Measurements from ENCODE around the gene TBX10.

Gene TBX10

DNA sequence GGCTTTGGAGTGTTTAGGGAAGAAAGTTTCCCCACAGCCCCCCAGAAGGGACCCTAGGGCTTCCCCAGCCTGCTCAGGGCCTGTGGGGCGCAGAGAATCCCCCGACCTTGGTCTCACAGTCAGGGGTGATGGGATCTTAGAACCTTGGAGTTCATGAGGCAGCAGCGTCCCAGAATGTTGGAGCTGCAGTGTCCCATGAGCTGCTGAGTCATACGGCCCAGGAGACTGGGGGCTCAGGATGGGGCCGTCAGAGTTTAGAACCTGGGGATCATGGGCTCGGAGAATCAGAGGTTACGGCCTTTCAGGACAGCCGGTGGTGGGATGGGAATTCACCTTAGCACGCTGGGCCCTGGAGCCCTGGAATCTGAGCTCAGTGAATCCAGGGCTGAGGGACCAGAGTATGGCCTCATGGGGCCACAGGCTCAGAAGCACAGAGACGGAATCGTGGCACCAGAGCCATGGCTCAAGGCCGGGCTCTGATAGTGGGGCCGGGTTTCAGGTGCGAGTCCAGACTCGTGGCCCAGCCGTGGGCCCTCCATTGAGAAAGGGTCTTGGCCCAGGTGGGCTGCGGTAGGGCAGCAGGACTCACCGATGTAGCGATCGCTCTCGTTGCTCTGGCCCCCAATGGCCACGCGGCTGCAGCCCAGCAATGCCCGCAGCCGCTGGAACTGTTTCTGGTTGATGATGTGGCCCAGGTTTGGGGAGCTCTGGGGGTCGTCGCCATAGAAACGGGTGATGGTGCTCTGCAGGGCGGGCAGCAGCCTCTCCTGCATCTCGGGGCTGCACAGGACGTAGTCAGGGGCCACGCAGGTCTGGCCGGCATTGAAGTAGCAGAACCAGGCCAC lies 25.4 kb upstream of the TBX10 start:
- Histone ChIP-seq H4K20me1 (ENCODE audit: insufficient read depth) (no peaks in the 10 kb centered on the region), H3K4me2 (no peak overlapping the region), H3K27me3 (ENCODE audit: insufficient read depth, low read depth) (peaks cover 2% of the 10 kb centered on the region; the same call in 1 of the 2 replicates), H3K27ac (no peak overlapping the region), H3K79me2 (ENCODE audit: insufficient read depth, low read depth) (no peaks in the 10 kb centered on the region), H3K4me3 (IDR thresholded peaks at IDR 0.05; ENCODE audit: insufficient read depth, low read depth, low read length) (no peak overlapping the region), H3K9ac (no peak overlapping the region), H2AFZ (ENCODE audit: low read depth) (no peak overlapping the region), H3K36me3 (ENCODE audit: insufficient read depth) (no peaks in the 10 kb centered on the region), H3K4me1 (ENCODE audit: low read depth, poor library complexity, severe bottlenecking) (no peaks in the 10 kb centered on the region)
- TF ChIP-seq, protein P1, sequence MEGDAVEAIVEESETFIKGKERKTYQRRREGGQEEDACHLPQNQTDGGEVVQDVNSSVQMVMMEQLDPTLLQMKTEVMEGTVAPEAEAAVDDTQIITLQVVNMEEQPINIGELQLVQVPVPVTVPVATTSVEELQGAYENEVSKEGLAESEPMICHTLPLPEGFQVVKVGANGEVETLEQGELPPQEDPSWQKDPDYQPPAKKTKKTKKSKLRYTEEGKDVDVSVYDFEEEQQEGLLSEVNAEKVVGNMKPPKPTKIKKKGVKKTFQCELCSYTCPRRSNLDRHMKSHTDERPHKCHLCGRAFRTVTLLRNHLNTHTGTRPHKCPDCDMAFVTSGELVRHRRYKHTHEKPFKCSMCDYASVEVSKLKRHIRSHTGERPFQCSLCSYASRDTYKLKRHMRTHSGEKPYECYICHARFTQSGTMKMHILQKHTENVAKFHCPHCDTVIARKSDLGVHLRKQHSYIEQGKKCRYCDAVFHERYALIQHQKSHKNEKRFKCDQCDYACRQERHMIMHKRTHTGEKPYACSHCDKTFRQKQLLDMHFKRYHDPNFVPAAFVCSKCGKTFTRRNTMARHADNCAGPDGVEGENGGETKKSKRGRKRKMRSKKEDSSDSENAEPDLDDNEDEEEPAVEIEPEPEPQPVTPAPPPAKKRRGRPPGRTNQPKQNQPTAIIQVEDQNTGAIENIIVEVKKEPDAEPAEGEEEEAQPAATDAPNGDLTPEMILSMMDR (conservative IDR thresholded peaks at IDR 0.05; ENCODE audit: low read depth, low read length), result no peak

DNA sequence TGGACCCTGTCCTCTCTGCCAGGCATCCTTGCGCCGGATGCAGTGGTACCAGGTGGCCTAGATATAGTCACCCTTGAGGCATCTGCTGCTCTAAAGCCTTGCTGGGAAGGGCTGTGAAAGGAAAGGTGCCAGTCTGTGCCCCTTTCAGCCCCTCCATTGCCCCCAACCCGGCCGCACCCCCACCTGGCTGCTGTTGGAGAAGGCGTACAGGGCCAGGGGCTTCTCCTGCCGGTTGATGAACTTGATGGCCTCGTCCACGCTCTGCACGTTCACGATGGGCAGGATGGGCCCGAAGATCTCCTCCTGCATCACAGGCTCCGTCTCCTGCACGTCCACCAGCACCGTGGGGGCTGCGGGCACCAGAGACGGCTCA lies 24.6 kb upstream of the TBX10 start:
- H2AFZ ChIP-seq (ENCODE audit: low read depth), result no peak overlapping the region
- H3K4me2 ChIP-seq, result no peak overlapping the region
- no peak overlapping the region for H3K9ac ChIP-seq
- H3K4me1 ChIP-seq (ENCODE audit: low read depth, poor library complexity, severe bottlenecking), result peaks cover 3% of the 10 kb centered on the region
- H3K36me3 ChIP-seq (ENCODE audit: insufficient read depth), result no peaks in the 10 kb centered on the region
- H3K27ac ChIP-seq, result no peak overlapping the region
- TF ChIP-seq, protein P1 (conservative IDR thresholded peaks at IDR 0.05; ENCODE audit: low read depth, low read length), result no peak
- peaks cover 2% of the 10 kb centered on the region; the same call in 1 of the 2 replicates for H3K27me3 ChIP-seq (ENCODE audit: insufficient read depth, low read depth)
- H4K20me1 ChIP-seq (ENCODE audit: insufficient read depth), result no peaks in the 10 kb centered on the region
- no peak overlapping the region for H3K4me3 ChIP-seq (IDR thresholded peaks at IDR 0.05; ENCODE audit: insufficient read depth, low read depth, low read length)
- no peaks in the 10 kb centered on the region for H3K79me2 ChIP-seq (ENCODE audit: insufficient read depth, low read depth)

DNA sequence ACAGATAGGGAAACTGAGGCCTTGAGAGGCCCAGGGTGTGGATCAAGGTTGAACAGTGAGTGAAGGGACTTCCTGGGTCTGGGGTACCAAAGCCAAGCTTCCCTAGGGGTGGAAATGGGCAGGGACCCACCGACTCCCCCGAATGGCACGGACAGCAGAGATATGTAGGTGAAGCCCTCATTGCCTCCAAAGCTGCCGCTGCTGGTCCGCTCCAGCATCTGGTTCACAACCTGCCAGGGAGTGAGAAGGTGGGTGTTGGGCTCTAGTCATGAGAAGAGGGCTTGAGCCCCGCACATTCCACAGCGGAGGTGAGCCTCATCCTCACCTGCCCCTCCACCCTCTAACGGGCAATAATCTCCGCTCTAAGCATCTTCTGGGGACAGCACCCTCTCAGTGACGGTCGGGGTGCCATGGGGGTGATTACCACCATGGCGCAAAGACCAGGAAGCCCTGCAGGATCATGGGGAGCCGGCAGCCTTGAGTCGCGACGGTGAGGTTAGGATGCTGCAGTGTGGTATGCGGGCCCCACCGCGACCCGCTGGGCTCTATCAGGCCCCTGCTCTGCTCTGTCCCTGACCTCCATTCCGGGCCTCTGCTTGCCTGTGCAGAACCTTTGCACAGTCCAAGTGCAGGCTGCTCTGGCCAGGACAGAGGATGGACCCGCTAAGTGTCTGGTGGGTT lies 24.1 kb upstream of the TBX10 start:
- H3K4me3 ChIP-seq (IDR thresholded peaks at IDR 0.05; ENCODE audit: insufficient read depth, low read depth, low read length), result no peak overlapping the region
- H3K79me2 ChIP-seq (ENCODE audit: insufficient read depth, low read depth), result no peaks in the 10 kb centered on the region
- H2AFZ ChIP-seq (ENCODE audit: low read depth), result no peak overlapping the region
- H3K4me2 ChIP-seq, result no peak overlapping the region
- H4K20me1 ChIP-seq (ENCODE audit: insufficient read depth), result no peaks in the 10 kb centered on the region
- no peaks in the 10 kb centered on the region for H3K36me3 ChIP-seq (ENCODE audit: insufficient read depth)
- H3K27me3 ChIP-seq (ENCODE audit: insufficient read depth, low read depth), result peaks cover 2% of the 10 kb centered on the region; the same call in 1 of the 2 replicates
- H3K9ac ChIP-seq, result no peak overlapping the region
- TF ChIP-seq, protein P1 (conservative IDR thresholded peaks at IDR 0.05; ENCODE audit: low read depth, low read length), result no peak
- H3K27ac ChIP-seq, result no peak overlapping the region
- peaks cover 8% of the 10 kb centered on the region for H3K4me1 ChIP-seq (ENCODE audit: low read depth, poor library complexity, severe bottlenecking)

DNA sequence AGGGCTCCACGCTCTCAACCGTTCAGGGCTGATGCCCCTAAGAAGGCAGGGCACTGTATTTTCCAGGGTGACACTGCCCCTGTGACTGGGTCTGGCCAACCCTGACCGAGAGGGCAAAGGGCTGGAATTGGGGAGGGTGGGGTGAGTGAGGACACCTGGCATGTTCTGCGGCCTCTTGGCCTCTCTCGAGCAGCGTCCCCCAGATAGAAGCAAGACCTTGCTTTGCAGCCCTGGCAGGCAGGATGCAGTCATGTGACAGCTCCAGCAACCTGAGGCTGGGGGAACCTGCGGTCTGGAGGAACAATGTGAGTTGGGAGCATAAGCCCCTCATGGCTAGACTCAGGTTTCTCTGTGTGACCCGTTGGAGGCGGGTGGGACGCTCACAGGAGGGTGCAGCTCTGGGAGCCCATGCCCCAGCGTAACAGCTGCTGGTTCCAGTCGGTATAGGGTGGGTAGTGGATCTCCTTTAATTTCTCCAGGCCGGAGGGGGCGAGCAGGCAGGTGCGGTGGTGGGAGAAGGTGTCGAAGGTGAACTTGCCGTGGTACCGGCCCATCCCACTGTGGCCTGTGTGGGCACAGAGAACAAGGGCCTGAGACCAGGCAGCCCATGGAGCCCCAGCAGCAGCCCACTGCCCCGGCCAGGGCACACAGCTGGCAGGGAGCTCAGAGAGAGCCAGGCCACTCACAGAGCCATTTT lies 23.4 kb upstream of the TBX10 start:
- no peak overlapping the region for H3K9ac ChIP-seq
- H3K4me2 ChIP-seq, result no peak overlapping the region
- H3K4me3 ChIP-seq (IDR thresholded peaks at IDR 0.05; ENCODE audit: insufficient read depth, low read depth, low read length), result no peak overlapping the region
- TF ChIP-seq, protein P1 (conservative IDR thresholded peaks at IDR 0.05; ENCODE audit: low read depth, low read length), result no peak
- peaks cover 2% of the 10 kb centered on the region; the same call in 1 of the 2 replicates for H3K27me3 ChIP-seq (ENCODE audit: insufficient read depth, low read depth)
- peaks cover 10% of the 10 kb centered on the region for H3K4me1 ChIP-seq (ENCODE audit: low read depth, poor library complexity, severe bottlenecking)
- no peak overlapping the region for H2AFZ ChIP-seq (ENCODE audit: low read depth)
- no peaks in the 10 kb centered on the region for H3K36me3 ChIP-seq (ENCODE audit: insufficient read depth)
- H3K27ac ChIP-seq, result no peak overlapping the region
- no peaks in the 10 kb centered on the region for H4K20me1 ChIP-seq (ENCODE audit: insufficient read depth)
- no peaks in the 10 kb centered on the region for H3K79me2 ChIP-seq (ENCODE audit: insufficient read depth, low read depth)
